HG03159 (cell line): Measurements from ENCODE around the gene JPH2.
A peak's percentile ranks its signal among the peaks of the same experiment; 100 is the strongest.

ENCODE experiments used
- ATAC-seq: cut with Tn5 transposase; IDR thresholded peaks from one replicate; pipeline ENCODE4 v1.9.1; 2021; ENCODE audit warnings: mild to moderate bottlenecking, moderate library complexity; ENCODE audit not compliant: unreplicated experiment

JPH2 gene

GRCh38 chr20:44081476-44081875 lies 105.5 kb downstream of the JPH2 start:
- ATAC-seq, result no peak

DNA sequence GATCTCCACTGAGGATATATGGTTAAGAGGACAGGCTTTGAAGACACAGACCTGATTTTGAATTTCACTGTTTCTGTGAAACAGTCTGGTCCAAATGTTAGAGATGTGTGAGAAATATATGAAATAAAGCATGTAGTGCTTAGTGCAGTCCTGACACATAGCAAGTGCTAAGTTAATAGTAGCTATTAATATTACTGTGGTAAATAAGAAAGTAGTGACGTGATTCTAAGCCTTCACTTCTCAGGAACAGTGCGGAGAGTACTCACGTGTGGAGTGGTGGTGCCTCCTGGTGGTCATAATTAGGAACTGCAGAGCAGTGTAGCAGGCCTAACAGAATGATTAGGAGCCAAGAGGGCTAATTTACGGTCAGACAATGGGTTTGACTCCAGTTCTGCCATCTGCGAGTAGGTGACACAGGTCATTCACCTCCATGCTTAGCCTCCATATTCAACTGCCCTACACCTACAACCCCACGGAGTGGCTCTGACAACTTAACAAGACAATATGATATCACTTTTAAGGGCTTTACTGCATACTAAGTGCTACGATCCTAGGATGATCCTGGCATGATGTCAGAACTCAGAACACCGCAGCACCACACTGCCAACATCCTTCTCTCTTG lies 106.2 kb downstream of the JPH2 start:
- no peak for ATAC-seq

- no peak for ATAC-seq
Observed at GRCh38 chr20:44080064-44080463, 106.9 kb downstream of the JPH2 start.

DNA sequence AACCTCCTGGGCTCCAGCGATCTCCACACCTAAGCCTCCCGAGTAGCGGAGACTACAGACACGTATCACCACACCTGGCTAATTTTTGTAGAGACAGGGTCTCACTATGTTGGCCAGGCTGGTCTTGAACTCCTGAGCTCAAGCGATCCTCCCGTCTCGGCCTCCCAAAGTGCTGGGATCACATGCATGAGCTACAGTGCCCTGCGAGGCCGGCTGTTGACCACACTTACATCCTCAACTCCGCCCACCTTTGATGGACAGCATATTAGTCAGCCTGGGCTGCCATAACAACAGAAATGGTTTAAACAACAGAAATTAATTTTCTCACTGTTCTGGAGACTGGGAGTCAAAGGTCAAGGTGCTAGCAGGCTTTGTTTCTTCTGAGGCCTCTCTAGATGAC lies 107.7 kb downstream of the JPH2 start:
- no peak for ATAC-seq

DNA sequence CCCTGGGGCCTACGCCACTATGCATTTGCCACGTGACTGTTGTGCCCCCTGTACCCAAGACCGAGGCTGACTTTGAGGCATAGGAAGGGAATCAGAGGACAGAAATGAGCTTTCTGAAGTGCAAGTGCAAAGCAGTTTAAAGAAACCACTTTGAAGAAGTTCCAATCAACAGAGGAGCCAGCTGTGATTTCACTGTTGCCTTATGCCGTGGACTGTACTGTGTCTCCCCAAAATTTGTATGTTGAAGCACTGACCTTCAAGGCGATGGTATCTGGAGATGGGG lies 111.1 kb downstream of the JPH2 start:
- ATAC-seq, result no peak

DNA sequence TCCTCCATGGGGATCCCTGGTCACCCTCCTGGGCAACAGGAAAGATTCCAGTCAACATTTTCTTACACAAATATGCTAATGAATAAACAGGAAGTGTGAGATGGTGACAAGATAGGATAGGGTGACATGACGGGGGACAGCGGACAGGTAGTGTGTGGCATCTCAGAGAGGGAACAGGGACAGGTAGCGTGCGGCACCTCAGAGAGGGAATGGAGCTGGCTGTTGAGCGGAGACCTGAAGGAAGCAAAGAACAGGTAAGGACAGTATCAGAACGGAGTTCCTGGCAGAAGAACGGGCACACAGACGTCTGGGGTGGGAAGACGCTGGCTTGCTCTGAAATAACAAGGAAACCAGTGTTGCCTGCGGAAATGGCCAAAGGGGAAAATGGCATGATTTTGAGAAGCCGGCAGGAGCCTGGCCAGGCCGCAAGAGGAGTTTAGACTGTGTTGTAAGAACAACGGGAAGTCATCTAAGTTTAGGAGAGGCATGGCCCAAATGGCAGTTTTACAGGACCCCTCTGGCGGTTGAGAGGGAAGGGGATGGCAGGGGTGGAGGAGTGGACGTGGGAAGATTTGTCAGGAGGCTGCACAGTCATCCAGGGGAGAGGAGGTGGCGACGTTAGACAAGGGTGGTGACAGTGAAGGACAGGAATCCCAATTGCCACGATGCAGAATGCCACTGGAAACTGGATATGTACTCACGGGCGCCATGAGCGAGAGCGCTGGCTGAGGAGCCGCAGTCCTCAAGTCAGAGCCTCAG lies 111.6 kb downstream of the JPH2 start:
- ATAC-seq, result no peak

DNA sequence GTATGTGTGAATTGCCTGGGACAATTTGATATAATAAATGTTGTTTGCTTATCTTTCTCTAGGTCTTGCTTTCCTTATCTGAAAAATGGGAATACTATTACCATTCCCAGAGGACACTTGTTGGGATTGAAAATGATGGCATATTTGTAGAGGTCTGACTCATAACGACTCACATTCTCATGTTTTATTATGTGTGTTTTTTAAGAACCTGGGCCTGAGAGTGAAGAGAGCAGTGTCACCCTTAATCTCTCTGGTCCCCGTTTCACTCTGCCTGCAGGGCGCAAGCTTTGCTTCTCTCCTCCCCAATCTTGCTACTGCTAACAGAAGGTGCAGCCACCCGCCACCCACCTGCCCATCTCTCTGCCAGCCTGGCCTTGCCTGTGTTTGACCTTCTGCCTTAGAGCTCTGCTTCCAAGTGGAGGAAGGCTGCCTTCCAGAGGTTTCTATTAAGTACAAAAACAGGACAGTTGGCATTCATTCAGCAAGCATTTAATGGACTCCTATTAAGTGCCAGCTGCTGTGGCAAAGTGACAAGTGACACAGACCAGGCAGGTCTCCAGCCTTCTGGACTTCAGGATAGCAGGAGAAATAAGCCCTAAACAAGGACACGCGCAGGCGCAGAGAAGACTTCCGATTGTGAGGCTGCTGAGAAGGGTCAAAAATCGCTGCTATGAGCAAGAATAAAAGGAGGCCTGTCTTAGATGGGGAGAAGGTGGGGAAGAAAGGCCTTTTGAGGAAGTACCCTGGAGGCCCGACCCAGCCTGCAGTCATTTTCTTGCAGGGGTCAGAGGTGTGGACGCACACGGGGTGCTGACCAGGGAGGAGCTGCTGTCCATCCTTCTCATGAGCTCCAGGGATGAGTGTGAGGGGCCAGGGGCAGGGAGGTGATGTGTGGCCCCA lies 112.5 kb downstream of the JPH2 start:
- no peak for ATAC-seq

GRCh38 chr20:44073675-44074071 lies 113.3 kb downstream of the JPH2 start:
- ATAC-seq, result no peak

- no peak for ATAC-seq
Observed at GRCh38 chr20:44073011-44073674, 113.8 kb downstream of the JPH2 start.

DNA sequence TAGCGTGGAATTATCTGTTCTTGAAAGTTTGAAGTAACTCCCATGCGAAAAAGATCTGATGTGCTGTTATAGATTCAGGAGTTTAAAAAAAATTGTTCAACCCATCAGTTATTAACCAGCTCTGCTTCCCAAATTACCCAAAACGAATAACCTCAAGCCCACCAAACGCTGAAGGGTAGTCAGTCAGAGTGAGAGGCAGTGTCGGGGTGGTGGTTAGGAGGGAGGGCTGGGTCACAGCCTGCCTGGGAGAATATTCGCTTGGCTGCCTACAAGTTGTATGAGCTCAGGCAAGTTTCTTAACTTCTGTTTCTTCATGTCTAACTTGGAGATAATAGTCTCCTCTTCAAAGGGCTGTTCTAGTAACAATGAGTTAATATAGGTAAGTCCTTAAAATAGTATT lies 114.6 kb downstream of the JPH2 start:
- ATAC-seq, result no peak

GRCh38 chr20:44071526-44072111 lies 115.4 kb downstream of the JPH2 start:
- ATAC-seq, result no peak

- no peak for ATAC-seq
Observed at GRCh38 chr20:44071057-44071456, 115.9 kb downstream of the JPH2 start.

DNA sequence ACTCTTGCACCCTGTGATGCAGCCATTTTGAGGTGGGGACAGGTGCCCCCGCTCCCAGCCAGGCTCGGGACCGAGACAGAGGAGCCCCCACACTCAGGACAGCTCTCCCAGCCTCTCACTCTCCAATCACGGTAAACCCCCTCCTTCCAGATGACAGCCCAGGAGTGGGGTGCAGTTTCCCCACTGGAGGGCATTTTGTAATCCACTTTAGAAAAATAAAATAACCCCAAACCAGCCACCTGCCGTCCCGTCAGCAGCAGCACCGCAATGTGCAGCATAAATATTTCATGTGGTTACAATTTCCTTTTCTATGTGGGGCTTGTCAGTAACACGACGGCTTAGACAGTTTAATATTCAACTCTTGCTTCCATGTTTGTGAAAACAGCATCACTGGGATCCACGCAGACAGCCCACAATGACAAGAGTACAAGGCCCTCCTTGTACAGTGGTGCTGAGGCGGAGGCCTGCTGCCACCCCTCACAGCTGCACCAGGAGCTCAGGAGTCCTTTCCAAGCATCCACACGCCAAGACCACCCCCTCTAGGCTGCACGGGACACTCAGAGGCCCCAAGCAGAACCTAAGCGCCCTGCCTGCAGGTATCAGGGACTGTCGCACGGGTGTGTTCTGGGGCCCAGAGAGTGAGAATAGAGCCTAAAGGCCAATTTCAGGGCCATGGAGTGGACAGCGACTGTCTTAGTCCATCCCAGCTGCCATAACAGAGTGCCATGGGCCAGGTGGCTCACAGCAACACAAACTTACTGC lies 116.7 kb downstream of the JPH2 start:
- no peak for ATAC-seq

GRCh38 chr20:44069203-44070011 lies 117.6 kb downstream of the JPH2 start:
- ATAC-seq, result peak; percentile 58

- no peak for ATAC-seq
Observed at GRCh38 chr20:44068316-44069201, 118.4 kb downstream of the JPH2 start.

GRCh38 chr20:44067650-44068081 lies 119.3 kb downstream of the JPH2 start:
- no peak for ATAC-seq

DNA sequence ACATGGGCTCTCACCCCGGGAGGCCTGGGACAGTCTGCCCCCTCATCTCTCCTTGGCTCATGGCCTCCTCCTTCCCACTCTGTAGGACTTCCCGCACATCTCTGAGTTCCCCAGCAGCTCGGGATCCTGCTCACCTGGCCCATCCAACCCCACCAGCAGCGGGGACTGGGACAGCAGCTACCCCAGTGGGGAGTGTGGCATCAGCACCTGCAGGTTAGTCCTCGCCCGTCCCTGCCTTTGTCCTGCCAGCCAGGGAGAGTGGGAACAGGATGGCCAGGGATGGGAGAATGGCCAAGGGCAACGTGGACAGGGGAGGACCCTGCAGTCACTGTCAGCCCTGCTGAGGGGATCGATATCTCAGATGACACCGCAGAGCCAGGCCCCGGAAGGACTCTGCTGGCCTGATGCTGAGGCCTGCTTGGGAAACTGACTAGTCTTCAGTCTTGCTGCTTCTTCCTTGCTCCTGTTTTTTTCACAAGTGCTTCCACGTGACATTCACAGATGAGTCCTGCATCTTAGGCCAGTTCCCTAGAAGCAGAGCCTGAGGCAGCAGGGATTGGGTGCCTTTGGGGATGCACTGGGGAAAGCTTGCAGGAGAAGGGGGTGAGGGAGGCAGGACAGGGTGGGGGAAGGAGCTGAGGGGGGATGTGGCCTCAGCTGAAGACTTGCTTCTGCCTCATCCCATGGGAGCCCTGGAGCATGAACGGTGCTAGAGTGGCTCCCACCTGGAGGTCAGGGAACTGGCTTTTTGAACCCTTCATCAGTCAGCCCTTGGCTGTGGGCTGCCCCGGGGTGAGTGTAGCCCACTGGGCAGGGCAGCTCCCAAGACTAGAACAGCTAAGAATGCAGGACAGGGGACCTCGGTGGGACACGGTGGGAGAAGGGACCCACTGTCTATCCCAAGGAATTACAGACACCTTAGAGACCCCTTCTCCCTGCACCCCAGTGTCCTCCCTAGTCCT lies 120.1 kb downstream of the JPH2 start:
- ATAC-seq, result no peak
